ENCODE measurements around the gene ZNF556. TPM values are rescaled to one million over a fixed set of nuclear protein-coding genes. Genes with fewer than 3 reads are reported as not detected.

ZNF556 gene
- total RNA-seq, 1 donor = 0.86 TPM

DNA sequence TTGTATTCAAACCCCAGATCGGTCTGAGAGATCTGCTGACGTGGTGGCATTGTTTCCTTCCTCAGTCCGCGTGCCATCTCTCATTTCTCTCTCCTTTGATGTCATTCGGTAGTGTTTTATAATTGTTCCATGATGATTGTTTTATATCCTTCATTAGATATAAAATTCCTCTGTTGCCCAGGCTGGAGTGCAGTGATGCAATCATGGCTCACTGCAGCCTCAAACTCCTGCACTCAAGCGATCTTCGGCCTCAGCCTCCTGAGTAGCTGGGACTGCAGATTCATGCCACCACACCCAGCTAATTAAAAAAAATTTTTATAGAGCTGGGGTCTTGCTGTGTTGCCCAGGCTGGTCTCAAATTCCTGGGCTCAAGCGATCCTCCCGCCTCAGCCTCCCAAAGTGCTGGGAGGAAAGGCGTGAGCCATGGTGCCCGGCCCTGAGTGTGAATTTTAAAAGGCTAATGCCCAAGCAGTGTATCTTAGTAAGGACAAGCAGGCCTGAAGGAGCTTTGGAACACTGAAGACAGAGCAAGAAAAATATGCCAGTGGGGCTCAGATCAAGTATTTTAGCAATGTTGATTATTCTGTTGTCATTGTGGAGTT lies 38.9 kb downstream of the ZNF556 start:
- TF ChIP-seq CTCF (IDR thresholded peaks at IDR 0.05; ENCODE audit: insufficient read depth, low read depth, low read length) = no peak
- DNase-seq (ENCODE audit: low read depth) = no peak
- H3K4me3 ChIP-seq (ENCODE audit: low read depth, low read length) = no peak overlapping the region

- H3K4me3 ChIP-seq (ENCODE audit: low read depth, low read length) = no peak overlapping the region
- no peak for DNase-seq (ENCODE audit: low read depth)
- TF ChIP-seq CTCF (IDR thresholded peaks at IDR 0.05; ENCODE audit: insufficient read depth, low read depth, low read length) = no peak
These were observed 39.6 kb downstream of the ZNF556 start for GRCh38 chr19:2906631-2907195.

DNA sequence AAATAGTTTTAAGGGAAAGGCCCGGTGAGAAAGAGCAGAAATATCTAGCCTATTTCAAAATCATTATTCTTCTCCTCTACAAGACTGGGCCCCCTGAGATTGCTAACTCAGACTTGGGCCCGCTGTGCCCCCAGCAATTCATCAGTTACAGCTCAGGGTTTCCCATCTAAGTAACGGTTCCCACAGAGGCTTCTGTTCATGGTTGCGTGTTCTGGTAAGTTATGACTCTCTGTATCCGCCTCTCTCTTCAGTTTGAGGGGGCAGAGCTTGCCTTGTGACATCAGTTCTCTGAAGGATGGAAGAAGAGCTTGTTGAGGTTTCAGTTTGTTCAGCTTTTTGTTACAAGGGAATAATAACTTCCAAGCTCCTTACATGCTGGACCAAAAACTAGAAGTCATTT lies 45.2 kb downstream of the ZNF556 start:
- TF ChIP-seq CTCF (IDR thresholded peaks at IDR 0.05; ENCODE audit: insufficient read depth, low read depth, low read length) = no peak
- DNase-seq (ENCODE audit: low read depth) = no peak
- H3K4me3 ChIP-seq (ENCODE audit: low read depth, low read length) = no peak overlapping the region

GRCh38 chr19:2917275-2918184 lies 50.4 kb downstream of the ZNF556 start:
- H3K4me3 ChIP-seq (ENCODE audit: low read depth, low read length) = no peak overlapping the region
- no peak for DNase-seq (ENCODE audit: low read depth)
- TF ChIP-seq CTCF (IDR thresholded peaks at IDR 0.05; ENCODE audit: insufficient read depth, low read depth, low read length) = no peak

GRCh38 chr19:2922987-2923386 lies 55.9 kb downstream of the ZNF556 start:
- DNase-seq (ENCODE audit: low read depth) = peak; percentile 20
- no peak overlapping the region for H3K4me3 ChIP-seq (ENCODE audit: low read depth, low read length)
- no peak for TF ChIP-seq CTCF (IDR thresholded peaks at IDR 0.05; ENCODE audit: insufficient read depth, low read depth, low read length)

- no peak for TF ChIP-seq CTCF (IDR thresholded peaks at IDR 0.05; ENCODE audit: insufficient read depth, low read depth, low read length)
- DNase-seq (ENCODE audit: low read depth) = peak; percentile 82
- H3K4me3 ChIP-seq (ENCODE audit: low read depth, low read length) = no peak overlapping the region
These were observed 56.4 kb downstream of the ZNF556 start for GRCh38 chr19:2923510-2923909.

All from fibroblast of villous mesenchyme (primary cell).